ENCODE measurements around the gene MZB1.

Gene MZB1

GRCh38 chr5:139341689-139342422 lies 47.9 kb downstream of the MZB1 start, which contains the start of gene PAIP2:
Gene PAIP2, plus strand, starts transcription at chr5:139341854. Its CDS starts 21,931 bp downstream, at chr5:139363785.
- peaks cover 2% of the 10 kb centered on the region for H3K9me3 ChIP-seq (ENCODE audit: low read length)
- H3K4me3 ChIP-seq (ENCODE audit: low read length): peak within 1 kb of the TSS; percentile 86
- peak within 1 kb of the TSS; percentile 33 for H2AFZ ChIP-seq (ENCODE audit: low read depth, low read length)
- H3K27me3 ChIP-seq (ENCODE audit: insufficient read depth, low read length): no peaks in the 10 kb centered on the region
- H3K4me1 ChIP-seq (ENCODE audit: insufficient read depth, low read length): peaks cover 22% of the 10 kb centered on the region
- peaks cover 16% of the 10 kb centered on the region for H3K36me3 ChIP-seq (ENCODE audit: insufficient read depth, low read length)

DNA sequence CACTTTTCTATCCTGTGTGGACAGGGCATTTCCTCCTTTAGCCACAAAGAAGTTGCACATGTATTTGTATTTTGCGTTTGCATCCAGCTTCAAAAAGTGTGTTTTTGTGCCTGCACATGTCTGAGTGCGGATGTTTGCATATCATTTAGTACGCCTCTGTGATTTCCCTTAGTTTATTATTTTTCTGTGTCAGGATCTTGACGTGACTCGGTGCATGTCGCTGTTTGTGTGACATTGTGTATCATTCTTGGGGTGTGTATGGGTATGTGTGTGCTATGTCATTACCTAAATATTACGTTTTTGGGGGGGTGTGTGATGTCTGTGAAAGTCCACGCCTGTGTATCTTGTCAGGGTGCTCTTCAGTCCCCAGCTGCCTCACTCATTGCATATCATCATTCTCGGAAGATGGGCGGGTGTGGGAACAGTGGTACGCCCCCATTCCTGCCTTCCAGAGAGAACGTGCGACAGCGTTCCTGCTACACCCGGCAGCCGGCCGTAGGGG lies 48.5 kb downstream of the MZB1 start:
- H3K36me3 ChIP-seq (ENCODE audit: insufficient read depth, low read length): peaks cover 14% of the 10 kb centered on the region
- H3K27me3 ChIP-seq (ENCODE audit: insufficient read depth, low read length): no peaks in the 10 kb centered on the region
- H2AFZ ChIP-seq (ENCODE audit: low read depth, low read length): peak overlapping the region; percentile 33
- peaks cover 22% of the 10 kb centered on the region for H3K4me1 ChIP-seq (ENCODE audit: insufficient read depth, low read length)
- H3K4me3 ChIP-seq (ENCODE audit: low read length): peak overlapping the region; percentile 86
- H3K9me3 ChIP-seq (ENCODE audit: low read length): no peaks in the 10 kb centered on the region

GRCh38 chr5:139340051-139340450 lies 49.7 kb downstream of the MZB1 start:
- no peak overlapping the region for H2AFZ ChIP-seq (ENCODE audit: low read depth, low read length)
- no peaks in the 10 kb centered on the region for H3K9me3 ChIP-seq (ENCODE audit: low read length)
- H3K4me3 ChIP-seq (ENCODE audit: low read length): no peak overlapping the region
- H3K36me3 ChIP-seq (ENCODE audit: insufficient read depth, low read length): peaks cover 10% of the 10 kb centered on the region
- no peaks in the 10 kb centered on the region for H3K27me3 ChIP-seq (ENCODE audit: insufficient read depth, low read length)
- peaks cover 22% of the 10 kb centered on the region for H3K4me1 ChIP-seq (ENCODE audit: insufficient read depth, low read length)
